AG10803 (cell line): ENCODE results near the gene TNKS1BP1.

Source experiments
- DNase-seq: peaks from one replicate; pipeline ENCODE4 v3.0.0; 2010; ENCODE audit warnings: low read depth
- H3K4me3 ChIP-seq: 2 replicates; pipeline ENCODE4 v1.5.1; 2011; ENCODE audit warnings: mild to moderate bottlenecking, low read length, control low read depth
- TF ChIP-seq, protein P1 (sequence below): conservative IDR thresholded peaks from 2 replicates; pipeline ENCODE4 v1.5.1; 2011; ENCODE audit warnings: mild to moderate bottlenecking, low read length, control low read depth, inconsistent platforms

TNKS1BP1 gene

DNA sequence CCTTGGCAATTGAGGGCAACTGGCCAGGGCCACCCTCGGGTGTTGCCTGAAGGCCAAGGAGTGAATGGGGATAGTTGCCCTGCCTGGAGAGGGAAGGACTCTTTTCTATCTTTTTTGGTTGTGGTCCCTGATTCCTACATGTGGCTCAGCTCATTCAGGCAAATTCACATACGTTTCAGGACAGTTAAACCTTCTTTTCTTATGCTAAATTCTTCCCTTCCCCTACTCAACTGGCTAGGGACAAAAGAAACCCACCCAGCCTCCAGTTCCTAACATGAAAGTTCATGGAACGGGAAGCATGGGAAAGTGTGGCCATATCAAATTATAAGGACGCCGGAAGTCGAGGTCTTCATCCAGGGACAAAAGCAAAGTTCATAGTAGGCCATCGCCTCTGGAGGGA lies 61.4 kb downstream of the TNKS1BP1 start:
- DNase-seq: no peak
- TF ChIP-seq, protein P1, sequence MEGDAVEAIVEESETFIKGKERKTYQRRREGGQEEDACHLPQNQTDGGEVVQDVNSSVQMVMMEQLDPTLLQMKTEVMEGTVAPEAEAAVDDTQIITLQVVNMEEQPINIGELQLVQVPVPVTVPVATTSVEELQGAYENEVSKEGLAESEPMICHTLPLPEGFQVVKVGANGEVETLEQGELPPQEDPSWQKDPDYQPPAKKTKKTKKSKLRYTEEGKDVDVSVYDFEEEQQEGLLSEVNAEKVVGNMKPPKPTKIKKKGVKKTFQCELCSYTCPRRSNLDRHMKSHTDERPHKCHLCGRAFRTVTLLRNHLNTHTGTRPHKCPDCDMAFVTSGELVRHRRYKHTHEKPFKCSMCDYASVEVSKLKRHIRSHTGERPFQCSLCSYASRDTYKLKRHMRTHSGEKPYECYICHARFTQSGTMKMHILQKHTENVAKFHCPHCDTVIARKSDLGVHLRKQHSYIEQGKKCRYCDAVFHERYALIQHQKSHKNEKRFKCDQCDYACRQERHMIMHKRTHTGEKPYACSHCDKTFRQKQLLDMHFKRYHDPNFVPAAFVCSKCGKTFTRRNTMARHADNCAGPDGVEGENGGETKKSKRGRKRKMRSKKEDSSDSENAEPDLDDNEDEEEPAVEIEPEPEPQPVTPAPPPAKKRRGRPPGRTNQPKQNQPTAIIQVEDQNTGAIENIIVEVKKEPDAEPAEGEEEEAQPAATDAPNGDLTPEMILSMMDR: no peak
- no peak overlapping the region for H3K4me3 ChIP-seq

DNA sequence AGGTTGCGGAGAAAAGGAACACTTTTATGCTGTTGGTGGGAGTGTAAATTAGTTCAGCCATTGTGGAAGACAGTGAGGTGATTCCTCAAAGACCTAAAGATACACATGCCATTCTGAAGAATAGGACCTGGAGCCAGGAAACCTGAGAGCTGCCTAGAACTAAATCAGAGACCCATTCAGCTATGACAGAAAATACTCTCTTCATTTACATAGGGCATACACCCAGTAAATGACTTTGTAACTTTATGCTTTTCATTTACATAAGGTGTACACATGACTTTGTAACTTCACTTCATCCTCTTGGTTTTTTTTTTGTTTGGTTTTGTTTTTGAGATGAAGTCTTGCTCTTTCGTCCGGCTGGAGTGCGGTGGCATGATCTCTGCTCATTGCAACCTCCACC lies 62.6 kb downstream of the TNKS1BP1 start:
- no peak for DNase-seq
- no peak overlapping the region for H3K4me3 ChIP-seq
- TF ChIP-seq, protein P1: no peak

- no peak overlapping the region for H3K4me3 ChIP-seq
- TF ChIP-seq, protein P1: no peak
- no peak for DNase-seq
These were observed 63.6 kb downstream of the TNKS1BP1 start for GRCh38 chr11:57260937-57261783.

DNA sequence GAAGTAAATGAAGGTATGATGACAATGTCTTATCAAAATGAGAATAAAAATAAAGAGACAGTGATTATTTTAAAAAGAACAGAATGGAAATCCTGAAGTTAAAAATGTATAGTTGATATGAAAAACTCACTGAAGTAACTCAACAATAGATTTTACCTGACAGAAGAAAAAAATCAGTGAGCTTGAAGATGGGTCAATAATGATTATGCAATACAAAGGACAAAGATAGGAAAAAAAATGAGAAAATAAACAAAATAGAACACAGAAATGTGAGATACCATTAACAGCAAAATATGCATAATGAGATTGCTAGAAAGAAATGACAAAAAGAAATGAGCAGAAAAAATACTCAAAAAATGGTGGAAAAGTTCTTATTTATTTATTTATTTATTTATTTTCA lies 68.6 kb downstream of the TNKS1BP1 start:
- TF ChIP-seq, protein P1: no peak
- no peak for DNase-seq
- H3K4me3 ChIP-seq: no peak overlapping the region

DNA sequence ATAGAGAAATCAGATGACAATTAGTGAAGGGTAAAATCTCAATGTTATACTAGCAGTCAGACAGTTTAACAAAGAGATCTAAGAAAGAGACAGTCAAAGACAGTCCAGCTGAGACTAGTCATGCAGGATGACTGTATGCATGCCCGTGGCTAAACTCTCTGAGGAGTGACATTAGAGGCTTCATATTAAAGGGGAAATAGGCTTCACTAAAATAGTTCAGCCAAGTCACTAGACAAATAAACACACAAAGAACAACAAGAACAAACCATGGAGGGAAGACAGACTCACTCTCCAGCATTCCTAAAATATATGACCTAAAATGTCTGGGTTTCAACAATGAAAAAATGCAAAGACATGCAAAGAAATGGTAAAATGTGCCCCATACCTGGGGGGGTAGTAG lies 69.1 kb downstream of the TNKS1BP1 start:
- TF ChIP-seq, protein P1: no peak
- no peak overlapping the region for H3K4me3 ChIP-seq
- DNase-seq: no peak

GRCh38 chr11:57254631-57255030 lies 70.1 kb downstream of the TNKS1BP1 start:
- no peak overlapping the region for H3K4me3 ChIP-seq
- TF ChIP-seq, protein P1: no peak
- no peak for DNase-seq

GRCh38 chr11:57251491-57252104 lies 73.2 kb downstream of the TNKS1BP1 start:
- TF ChIP-seq, protein P1: no peak
- H3K4me3 ChIP-seq: no peak overlapping the region
- peak; percentile 30 for DNase-seq
